G401 (cell line): ENCODE measurements around the gene GCSAM. TPM values are rescaled to one million over a fixed set of nuclear protein-coding genes. Genes with fewer than 3 reads are reported as not detected.

Source experiments
- DNase-seq: peaks from one replicate; pipeline ENCODE4 v3.0.0-alpha.2; 2015; ENCODE audit warnings: low spot score
- in situ Hi-C: cut with HindIII; loops from 2 replicates; pipeline ENCODE4 v1.10.0; 2016; ENCODE audit warnings: low sequenced_read_pairs, mixed read lengths
- total RNA-seq: library from RNA; depleted of rRNA; stranded (reverse); fragments of >200 nt; shearing (Covaris generic); gene quantifications from 2 replicates; pipeline ENCODE4 v1.2.3, GENCODE V29; 2014; rRNA removed

The GCSAM gene
- not detected in 2 replicates for total RNA-seq

- no peak for DNase-seq
- in situ Hi-C loops = no loop called here
These were observed at the start of gene GCSAM for GRCh38 chr3:112132975-112133448. GCSAM (minus strand) TSS chr3:112133248; CDS start chr3:112133120, 128 bp downstream.

GRCh38 chr3:112175646-112176045 lies 42.6 kb upstream of the GCSAM start:
- in situ Hi-C loops = no loop called here
- no peak for DNase-seq

GRCh38 chr3:112175037-112175436 lies 42.0 kb upstream of the GCSAM start:
- no peak for DNase-seq
- in situ Hi-C loops = no loop called here

GRCh38 chr3:112171144-112171543 lies 38.1 kb upstream of the GCSAM start:
- no peak for DNase-seq
- in situ Hi-C loops = no loop called here

- in situ Hi-C loops = no loop called here
- no peak for DNase-seq
These were observed 37.0 kb upstream of the GCSAM start for GRCh38 chr3:112170046-112170445.

GRCh38 chr3:112167758-112168157 lies 34.7 kb upstream of the GCSAM start:
- in situ Hi-C loops = no loop called here
- DNase-seq = no peak

GRCh38 chr3:112149136-112149535 lies 16.1 kb upstream of the GCSAM start:
- no peak for DNase-seq
- in situ Hi-C loops = no loop called here

GRCh38 chr3:112143689-112144088 lies 10.6 kb upstream of the GCSAM start:
- in situ Hi-C loops = no loop called here
- DNase-seq = no peak

GRCh38 chr3:112143251-112143650 lies 10.2 kb upstream of the GCSAM start:
- DNase-seq = no peak
- in situ Hi-C loops = no loop called here

- in situ Hi-C loops = no loop called here
- no peak for DNase-seq
These were observed 8.2 kb upstream of the GCSAM start for GRCh38 chr3:112141293-112141692.

GRCh38 chr3:112140584-112140983 lies 7.5 kb upstream of the GCSAM start:
- no peak for DNase-seq
- in situ Hi-C loops = no loop called here

GRCh38 chr3:112138219-112138969 lies 5.3 kb upstream of the GCSAM start:
- no peak for DNase-seq
- in situ Hi-C loops = no loop called here

- in situ Hi-C loops = no loop called here
- no peak for DNase-seq
These were observed 4.7 kb upstream of the GCSAM start for GRCh38 chr3:112137781-112138180.

GRCh38 chr3:112136959-112137693 lies 4.1 kb upstream of the GCSAM start:
- in situ Hi-C loops = no loop called here
- peak; percentile 20 for DNase-seq

- DNase-seq = no peak
- in situ Hi-C loops = no loop called here
These were observed 3.0 kb upstream of the GCSAM start for GRCh38 chr3:112136046-112136445.

GRCh38 chr3:112134335-112135124 lies 1.5 kb upstream of the GCSAM start:
- in situ Hi-C loops = no loop called here

GRCh38 chr3:112133626-112134334 lies 732 bp upstream of the GCSAM start:
- in situ Hi-C loops = no loop called here
- DNase-seq = no peak

More at GRCh38 chr3:112134335-112135124, 1.5 kb upstream of the GCSAM start:
- no peak for DNase-seq

- DNase-seq = no peak
- in situ Hi-C loops = no loop called here
These were observed 494 bp downstream of the GCSAM start for GRCh38 chr3:112132554-112132953.

GRCh38 chr3:112132088-112132487 lies 960 bp downstream of the GCSAM start:
- in situ Hi-C loops = no loop called here
- no peak for DNase-seq
